HepG2 (cell line): ENCODE results near the gene SPRN.

Experiments
- CEBPB ChIP-seq: IDR thresholded peaks from 2 replicates; pipeline ENCODE4 v1.6.1; 2011; ENCODE audit warnings: low read depth, low read length, improper control_type of control experiment, borderline replicate concordance
- GABPA ChIP-seq, 2 experiments: IDR thresholded peaks; 2 replicates each; pipeline ENCODE4 v1.6.1; 2011 to 2016; ENCODE audit warnings: low read depth in 2 of 2, low read length in 1 of 2, missing biosample characterization in 1 of 2, missing genetic modification characterization in 1 of 2
- GTF2F1 ChIP-seq: fragments of 150-350 bp; IDR thresholded peaks from 2 replicates; pipeline ENCODE4 v1.6.1; 2014; ENCODE audit warnings: low read length
- ISL2 ChIP-seq: sonication (generic); formaldehyde crosslinking; IDR thresholded peaks from 2 replicates; pipeline ENCODE4 v1.5.0; 2020; ENCODE audit warnings: missing genetic modification reagents
- MAFK ChIP-seq, 2 experiments: IDR thresholded peaks in 1 of 2; conservative IDR thresholded peaks in 1 of 2; 2 replicates each; pipeline ENCODE4 v1.6.1; 2011; ENCODE audit warnings: improper control_type of control experiment in 2 of 2, low read length in 2 of 2
- PRMT3 ChIP-seq: sonication (generic); formaldehyde crosslinking; IDR thresholded peaks from 2 replicates; pipeline ENCODE4 v1.8.1; 2022; ENCODE audit warnings: low read depth, mild to moderate bottlenecking, moderate library complexity, missing genetic modification reagents, borderline replicate concordance
- ZNF24 ChIP-seq: fragments of 450-650 bp; IDR thresholded peaks from 2 replicates; pipeline ENCODE4 v1.6.1; 2017; ENCODE audit warnings: antibody characterized with exemption, mild to moderate bottlenecking
- ZNF350 ChIP-seq: sonication (generic); formaldehyde crosslinking; IDR thresholded peaks from 2 replicates; pipeline ENCODE4 v1.4.0; 2020; ENCODE audit warnings: mild to moderate bottlenecking, low read depth, missing genetic modification reagents, borderline replicate concordance
- TF ChIP-seq, protein P1 (sequence below): sonication (generic); formaldehyde crosslinking; IDR thresholded peaks from 2 replicates; pipeline ENCODE4 v1.5.0; 2020; ENCODE audit warnings: mild to moderate bottlenecking, missing genetic modification reagents, moderate library complexity
- TF ChIP-seq, protein P2 (sequence below), 2 experiments: IDR thresholded peaks; 2 replicates each; pipeline ENCODE4 v1.6.1; 2011 to 2012; ENCODE audit warnings: low read length in 2 of 2, borderline replicate concordance in 1 of 2, low read depth in 1 of 2, mild to moderate bottlenecking in 1 of 2, moderate library complexity in 1 of 2
- TF ChIP-seq, protein P3 (sequence below): sonication (generic); formaldehyde crosslinking; IDR thresholded peaks from 2 replicates; pipeline ENCODE4 v1.5.0; 2020; ENCODE audit warnings: missing genetic modification reagents
- TF ChIP-seq, protein P4 (sequence below): sonication (generic); formaldehyde crosslinking; IDR thresholded peaks from 2 replicates; pipeline ENCODE4 v1.5.1; 2020; ENCODE audit warnings: missing genetic modification reagents, mild to moderate bottlenecking, borderline replicate concordance

DNA sequence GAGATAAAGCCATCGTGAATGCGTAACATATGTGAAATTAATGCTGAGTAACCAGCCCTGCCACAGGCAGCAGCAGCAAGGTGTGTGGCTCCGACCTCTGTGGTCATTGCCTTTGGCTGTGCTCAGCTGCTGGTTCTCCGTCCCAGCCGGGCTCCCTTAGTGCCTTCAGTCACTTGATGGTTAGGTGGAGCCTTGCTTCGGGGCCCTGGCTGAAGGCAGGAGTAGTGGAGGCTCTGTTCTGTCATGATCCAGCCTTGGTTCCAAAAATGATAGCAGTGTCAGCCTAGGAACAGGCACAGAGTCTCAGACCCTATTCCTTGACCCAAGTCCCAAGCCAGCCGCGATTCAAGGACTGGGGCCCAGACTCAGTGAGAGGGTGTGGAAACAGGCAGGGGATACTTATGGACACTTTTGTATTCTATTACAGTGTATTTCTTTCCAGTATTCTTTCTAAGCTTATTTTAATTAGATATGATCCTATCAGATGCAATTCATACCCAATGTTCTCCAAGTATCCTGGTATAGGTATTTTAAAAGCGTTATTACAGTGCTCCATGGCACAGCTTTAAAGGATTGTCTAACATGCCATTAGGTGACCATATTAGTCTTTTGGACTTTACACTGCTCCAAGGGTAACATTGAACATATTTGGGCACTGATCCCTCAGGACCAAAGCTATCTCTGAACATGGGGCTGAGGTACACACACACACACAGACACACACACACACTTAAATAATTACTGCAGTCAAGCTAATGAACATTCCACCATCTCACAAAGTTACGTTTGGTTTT, 38.3 kb upstream of the SPRN start:
- TF ChIP-seq ZNF350 (no peak), GTF2F1 (no peak), MAFK (conservative IDR thresholded peaks at IDR 0.05 in 1 of 2, IDR thresholded peaks at IDR 0.05 in 1 of 2; ENCODE audit: low read length in 2 of 2) (no peak), CEBPB (no peak), PRMT3 (CRISPR knock-in tag) (no peak), ZNF24 (no peak), ISL2 (CRISPR knock-in tag) (no peak), GABPA (IDR thresholded peaks at IDR 0.05; ENCODE audit: low read depth, low read length) (no peak), GABPA (CRISPR knock-in tag; IDR thresholded peaks at IDR 0.05; ENCODE audit: low read depth) (no peak)
- TF ChIP-seq, protein P1, sequence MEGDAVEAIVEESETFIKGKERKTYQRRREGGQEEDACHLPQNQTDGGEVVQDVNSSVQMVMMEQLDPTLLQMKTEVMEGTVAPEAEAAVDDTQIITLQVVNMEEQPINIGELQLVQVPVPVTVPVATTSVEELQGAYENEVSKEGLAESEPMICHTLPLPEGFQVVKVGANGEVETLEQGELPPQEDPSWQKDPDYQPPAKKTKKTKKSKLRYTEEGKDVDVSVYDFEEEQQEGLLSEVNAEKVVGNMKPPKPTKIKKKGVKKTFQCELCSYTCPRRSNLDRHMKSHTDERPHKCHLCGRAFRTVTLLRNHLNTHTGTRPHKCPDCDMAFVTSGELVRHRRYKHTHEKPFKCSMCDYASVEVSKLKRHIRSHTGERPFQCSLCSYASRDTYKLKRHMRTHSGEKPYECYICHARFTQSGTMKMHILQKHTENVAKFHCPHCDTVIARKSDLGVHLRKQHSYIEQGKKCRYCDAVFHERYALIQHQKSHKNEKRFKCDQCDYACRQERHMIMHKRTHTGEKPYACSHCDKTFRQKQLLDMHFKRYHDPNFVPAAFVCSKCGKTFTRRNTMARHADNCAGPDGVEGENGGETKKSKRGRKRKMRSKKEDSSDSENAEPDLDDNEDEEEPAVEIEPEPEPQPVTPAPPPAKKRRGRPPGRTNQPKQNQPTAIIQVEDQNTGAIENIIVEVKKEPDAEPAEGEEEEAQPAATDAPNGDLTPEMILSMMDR (CRISPR knock-in tag) = no peak
- TF ChIP-seq, protein P2, sequence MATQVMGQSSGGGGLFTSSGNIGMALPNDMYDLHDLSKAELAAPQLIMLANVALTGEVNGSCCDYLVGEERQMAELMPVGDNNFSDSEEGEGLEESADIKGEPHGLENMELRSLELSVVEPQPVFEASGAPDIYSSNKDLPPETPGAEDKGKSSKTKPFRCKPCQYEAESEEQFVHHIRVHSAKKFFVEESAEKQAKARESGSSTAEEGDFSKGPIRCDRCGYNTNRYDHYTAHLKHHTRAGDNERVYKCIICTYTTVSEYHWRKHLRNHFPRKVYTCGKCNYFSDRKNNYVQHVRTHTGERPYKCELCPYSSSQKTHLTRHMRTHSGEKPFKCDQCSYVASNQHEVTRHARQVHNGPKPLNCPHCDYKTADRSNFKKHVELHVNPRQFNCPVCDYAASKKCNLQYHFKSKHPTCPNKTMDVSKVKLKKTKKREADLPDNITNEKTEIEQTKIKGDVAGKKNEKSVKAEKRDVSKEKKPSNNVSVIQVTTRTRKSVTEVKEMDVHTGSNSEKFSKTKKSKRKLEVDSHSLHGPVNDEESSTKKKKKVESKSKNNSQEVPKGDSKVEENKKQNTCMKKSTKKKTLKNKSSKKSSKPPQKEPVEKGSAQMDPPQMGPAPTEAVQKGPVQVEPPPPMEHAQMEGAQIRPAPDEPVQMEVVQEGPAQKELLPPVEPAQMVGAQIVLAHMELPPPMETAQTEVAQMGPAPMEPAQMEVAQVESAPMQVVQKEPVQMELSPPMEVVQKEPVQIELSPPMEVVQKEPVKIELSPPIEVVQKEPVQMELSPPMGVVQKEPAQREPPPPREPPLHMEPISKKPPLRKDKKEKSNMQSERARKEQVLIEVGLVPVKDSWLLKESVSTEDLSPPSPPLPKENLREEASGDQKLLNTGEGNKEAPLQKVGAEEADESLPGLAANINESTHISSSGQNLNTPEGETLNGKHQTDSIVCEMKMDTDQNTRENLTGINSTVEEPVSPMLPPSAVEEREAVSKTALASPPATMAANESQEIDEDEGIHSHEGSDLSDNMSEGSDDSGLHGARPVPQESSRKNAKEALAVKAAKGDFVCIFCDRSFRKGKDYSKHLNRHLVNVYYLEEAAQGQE (IDR thresholded peaks at IDR 0.05; ENCODE audit: borderline replicate concordance in 1 of 2, low read depth in 1 of 2, low read length in 2 of 2) = no peak
- TF ChIP-seq, protein P3, sequence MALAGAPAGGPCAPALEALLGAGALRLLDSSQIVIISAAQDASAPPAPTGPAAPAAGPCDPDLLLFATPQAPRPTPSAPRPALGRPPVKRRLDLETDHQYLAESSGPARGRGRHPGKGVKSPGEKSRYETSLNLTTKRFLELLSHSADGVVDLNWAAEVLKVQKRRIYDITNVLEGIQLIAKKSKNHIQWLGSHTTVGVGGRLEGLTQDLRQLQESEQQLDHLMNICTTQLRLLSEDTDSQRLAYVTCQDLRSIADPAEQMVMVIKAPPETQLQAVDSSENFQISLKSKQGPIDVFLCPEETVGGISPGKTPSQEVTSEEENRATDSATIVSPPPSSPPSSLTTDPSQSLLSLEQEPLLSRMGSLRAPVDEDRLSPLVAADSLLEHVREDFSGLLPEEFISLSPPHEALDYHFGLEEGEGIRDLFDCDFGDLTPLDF (CRISPR knock-in tag) = no peak
- TF ChIP-seq, protein P4, sequence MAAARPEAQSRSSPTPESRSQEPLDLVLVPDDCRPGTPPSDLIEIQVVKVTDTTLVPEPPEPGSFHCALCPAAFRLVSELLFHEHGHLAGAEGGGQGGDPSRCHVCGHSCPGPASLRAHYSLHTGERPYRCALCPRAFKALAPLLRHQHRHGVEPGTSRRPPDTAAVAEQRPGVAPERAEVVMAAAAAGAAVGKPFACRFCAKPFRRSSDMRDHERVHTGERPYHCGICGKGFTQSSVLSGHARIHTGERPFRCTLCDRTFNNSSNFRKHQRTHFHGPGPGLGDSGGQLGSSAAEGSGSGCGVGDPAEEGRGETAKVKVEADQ (CRISPR knock-in tag) = no peak
